ENCODE measurements around the gene LSAMP.

- TF ChIP-seq TEAD4 (CRISPR knock-in tag; IDR thresholded peaks at IDR 0.05) = no peak
- TF ChIP-seq, protein P1, sequence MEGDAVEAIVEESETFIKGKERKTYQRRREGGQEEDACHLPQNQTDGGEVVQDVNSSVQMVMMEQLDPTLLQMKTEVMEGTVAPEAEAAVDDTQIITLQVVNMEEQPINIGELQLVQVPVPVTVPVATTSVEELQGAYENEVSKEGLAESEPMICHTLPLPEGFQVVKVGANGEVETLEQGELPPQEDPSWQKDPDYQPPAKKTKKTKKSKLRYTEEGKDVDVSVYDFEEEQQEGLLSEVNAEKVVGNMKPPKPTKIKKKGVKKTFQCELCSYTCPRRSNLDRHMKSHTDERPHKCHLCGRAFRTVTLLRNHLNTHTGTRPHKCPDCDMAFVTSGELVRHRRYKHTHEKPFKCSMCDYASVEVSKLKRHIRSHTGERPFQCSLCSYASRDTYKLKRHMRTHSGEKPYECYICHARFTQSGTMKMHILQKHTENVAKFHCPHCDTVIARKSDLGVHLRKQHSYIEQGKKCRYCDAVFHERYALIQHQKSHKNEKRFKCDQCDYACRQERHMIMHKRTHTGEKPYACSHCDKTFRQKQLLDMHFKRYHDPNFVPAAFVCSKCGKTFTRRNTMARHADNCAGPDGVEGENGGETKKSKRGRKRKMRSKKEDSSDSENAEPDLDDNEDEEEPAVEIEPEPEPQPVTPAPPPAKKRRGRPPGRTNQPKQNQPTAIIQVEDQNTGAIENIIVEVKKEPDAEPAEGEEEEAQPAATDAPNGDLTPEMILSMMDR (IDR thresholded peaks at IDR 0.05) = no peak
- TF ChIP-seq ATF1 (CRISPR knock-in tag; IDR thresholded peaks at IDR 0.05) = no peak
- no peak for TF ChIP-seq ELF4 (CRISPR knock-in tag; IDR thresholded peaks at IDR 0.05; ENCODE audit: low read depth)
- TF ChIP-seq, protein P2, sequence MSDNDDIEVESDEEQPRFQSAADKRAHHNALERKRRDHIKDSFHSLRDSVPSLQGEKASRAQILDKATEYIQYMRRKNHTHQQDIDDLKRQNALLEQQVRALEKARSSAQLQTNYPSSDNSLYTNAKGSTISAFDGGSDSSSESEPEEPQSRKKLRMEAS (CRISPR knock-in tag; IDR thresholded peaks at IDR 0.05) = no peak
- no peak for TF ChIP-seq TEAD1 (CRISPR knock-in tag; IDR thresholded peaks at IDR 0.05)
- TF ChIP-seq ZNF138 (CRISPR knock-in tag; conservative IDR thresholded peaks at IDR 0.05) = no peak
- no peak for TF ChIP-seq TCF7 (CRISPR knock-in tag; IDR thresholded peaks at IDR 0.05; ENCODE audit: low read depth)
- no peak for TF ChIP-seq AR (CRISPR knock-in tag; IDR thresholded peaks at IDR 0.05)
- TF ChIP-seq SP1 (CRISPR knock-in tag; conservative IDR thresholded peaks at IDR 0.05) = no peak
Measured at GRCh38 chr3:116037954-116038911, 407.1 kb downstream of the LSAMP start.
